ENCODE data around the gene CD8B. TPM values are rescaled to one million over a fixed set of nuclear protein-coding genes. Genes with fewer than 3 reads are reported as not detected.

Gene CD8B
- total RNA-seq, 1 donor from 2014 or later = 2.1 TPM

- H3K27me3 ChIP-seq = peaks cover 24% of the 10 kb centered on the region
- DNase-seq = no peak
- H3K9me3 ChIP-seq = no peaks in the 10 kb centered on the region
- intact Hi-C loops (cut with DNase I) = no loop called here
- H3K27ac ChIP-seq = no peak overlapping the region
- no peaks in the 10 kb centered on the region for H3K4me1 ChIP-seq
- ATAC-seq = no peak
- TF ChIP-seq CTCF (IDR thresholded peaks at IDR 0.05) = no peak
- no peaks in the 10 kb centered on the region for H3K36me3 ChIP-seq
- H3K4me3 ChIP-seq = no peak overlapping the region
These were observed 46.1 kb downstream of the CD8B start for GRCh38 chr2:86815611-86816010.

GRCh38 chr2:86809481-86810121, 52.1 kb downstream of the CD8B start:
- intact Hi-C loops (cut with DNase I) = no loop called here
- Histone ChIP-seq H3K4me3 (peak overlapping the region; percentile 10), H3K9me3 (no peaks in the 10 kb centered on the region), H3K27ac (no peak overlapping the region), H3K4me1 (peaks cover 26% of the 10 kb centered on the region), H3K36me3 (no peaks in the 10 kb centered on the region), H3K27me3 (peaks cover 55% of the 10 kb centered on the region)
- no peak for TF ChIP-seq CTCF (IDR thresholded peaks at IDR 0.05)
- no peak for ATAC-seq
- DNase-seq = no peak

GRCh38 chr2:86808315-86809161, 53.1 kb downstream of the CD8B start:
- Histone ChIP-seq H3K27ac (no peak overlapping the region), H3K4me3 (peak overlapping the region; percentile 44), H3K4me1 (peaks cover 26% of the 10 kb centered on the region), H3K36me3 (no peaks in the 10 kb centered on the region), H3K27me3 (peaks cover 51% of the 10 kb centered on the region), H3K9me3 (no peaks in the 10 kb centered on the region)
- ATAC-seq = peak; percentile 98
- peak; percentile 83 for TF ChIP-seq CTCF (IDR thresholded peaks at IDR 0.05)
- peak; percentile 92 for DNase-seq
- intact Hi-C loops (cut with DNase I) = no loop called here

DNA sequence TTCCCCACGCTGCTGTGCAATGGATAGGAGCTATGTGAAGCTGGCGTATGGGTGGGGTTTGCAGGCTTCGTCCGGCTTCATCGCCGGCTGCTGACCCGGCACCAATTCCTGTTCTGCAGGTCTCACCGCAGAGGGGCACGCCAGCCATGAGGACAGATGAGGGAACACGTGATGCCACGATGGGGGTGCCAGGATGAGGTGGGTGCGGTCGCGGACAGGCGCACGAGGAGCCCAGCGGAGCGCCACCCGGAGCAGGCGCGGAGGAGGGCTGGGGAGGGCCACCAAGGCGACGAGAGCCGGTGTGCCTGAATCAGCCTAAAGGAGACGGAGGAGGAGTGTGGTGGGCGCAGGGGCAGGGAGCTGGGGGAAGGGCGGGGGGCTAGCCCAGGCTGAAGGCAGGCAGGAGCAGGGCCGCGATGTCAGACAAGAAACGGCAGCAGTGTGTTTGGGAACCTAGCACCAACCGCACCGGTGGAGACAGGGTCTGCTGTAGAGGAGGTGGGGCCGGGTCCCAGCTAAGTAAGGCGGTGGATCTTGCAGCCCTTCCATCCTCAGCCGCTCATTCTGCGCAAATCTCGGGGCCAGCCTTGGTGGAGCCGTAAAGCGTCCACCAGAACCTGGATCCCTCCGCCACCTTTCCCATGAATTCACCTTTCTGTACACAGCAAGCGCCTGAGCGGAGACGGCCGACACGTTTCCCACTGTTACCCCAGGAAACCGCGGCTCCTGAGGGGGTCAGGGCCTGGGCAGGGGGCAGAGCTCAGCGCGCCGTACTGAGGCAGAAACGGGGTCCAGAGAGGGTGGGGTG, 54.0 kb downstream of the CD8B start:
- Histone ChIP-seq H3K27me3 (peaks cover 48% of the 10 kb centered on the region), H3K27ac (no peak overlapping the region), H3K4me3 (peak overlapping the region; percentile 44), H3K36me3 (no peaks in the 10 kb centered on the region), H3K9me3 (no peaks in the 10 kb centered on the region), H3K4me1 (peaks cover 26% of the 10 kb centered on the region)
- peak; percentile 74 for DNase-seq
- peak; percentile 66 for ATAC-seq
- no peak for TF ChIP-seq CTCF (IDR thresholded peaks at IDR 0.05)
- intact Hi-C loops (cut with DNase I) = no loop called here

GRCh38 chr2:86807133-86807467, 54.6 kb downstream of the CD8B start:
- DNase-seq = no peak
- H3K9me3 ChIP-seq = no peaks in the 10 kb centered on the region
- H3K36me3 ChIP-seq = no peaks in the 10 kb centered on the region
- peak overlapping the region; percentile 44 for H3K4me3 ChIP-seq
- TF ChIP-seq CTCF (IDR thresholded peaks at IDR 0.05) = no peak
- intact Hi-C loops (cut with DNase I) = no loop called here
- H3K27ac ChIP-seq = no peak overlapping the region
- no peak for ATAC-seq
- peaks cover 42% of the 10 kb centered on the region for H3K27me3 ChIP-seq
- H3K4me1 ChIP-seq = peaks cover 26% of the 10 kb centered on the region

Data from upper lobe of right lung (tissue), 1 donor.